Activated CD4-positive, alpha-beta T cell treated with anti-CD3 and anti-CD28 coated beads for 24 hours (primary cell): Measurements from ENCODE around the gene UBE2K.
"Not testable (repeated sequence)": the region's sequence is repeated elsewhere in the genome, so short reads cannot be mapped to it uniquely, and the experiment has no call there.

Experiments
- DNase-seq, 2 donors: peaks; one replicate each; pipeline ENCODE4 v3.0.0-alpha.2; 2020; ENCODE audit warnings: low read depth in 2 of 2

The UBE2K gene

GRCh38 chr4:39729557-39729956 is 31.6 kb downstream of the UBE2K start:
- DNase-seq = no peak

- DNase-seq = no peak
These were observed 32.1 kb downstream of the UBE2K start for GRCh38 chr4:39730072-39730471.

DNA sequence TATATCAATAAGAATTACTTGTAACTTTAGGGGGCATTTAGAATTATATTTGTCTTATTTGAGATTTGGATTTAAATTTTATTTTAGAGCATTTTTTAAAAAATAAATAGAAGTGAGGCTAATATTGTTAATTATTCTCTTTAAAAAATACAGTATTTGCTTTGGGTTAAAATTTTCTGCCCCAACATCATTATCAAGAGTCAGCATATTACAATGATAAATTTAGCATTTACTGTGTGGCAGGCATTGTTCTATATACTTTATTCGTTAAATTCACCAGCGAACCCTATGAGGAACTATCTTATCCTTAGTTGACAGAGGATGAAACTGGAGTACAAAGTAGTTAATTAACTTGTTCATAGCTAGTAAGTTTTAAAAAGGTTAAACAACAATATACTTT is 34.0 kb downstream of the UBE2K start:
- no peak for DNase-seq

- DNase-seq = no peak
These were observed 34.8 kb downstream of the UBE2K start for GRCh38 chr4:39732728-39733127.

- DNase-seq = not testable (repeated sequence)
These were observed 41.7 kb downstream of the UBE2K start for GRCh38 chr4:39739591-39739990.

DNA sequence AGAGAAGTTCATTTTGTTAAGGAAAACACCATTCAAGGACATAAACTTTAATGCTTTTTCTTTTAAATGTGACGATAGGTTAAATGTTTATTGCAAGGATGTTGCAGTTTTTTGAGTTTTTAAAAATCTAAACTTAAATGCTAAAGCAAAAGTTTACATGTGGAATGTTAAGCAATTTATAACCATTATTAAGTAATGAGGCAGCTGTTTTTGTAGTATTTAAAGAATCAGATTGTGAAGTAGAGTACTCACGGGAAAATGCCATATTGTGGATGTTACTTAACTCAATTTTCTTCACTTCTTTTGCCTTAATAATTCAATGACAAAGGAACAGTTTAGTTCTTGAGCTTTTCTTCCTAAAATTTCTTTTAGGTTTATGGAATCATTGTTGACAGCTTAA is 43.5 kb downstream of the UBE2K start:
- no peak for DNase-seq

- DNase-seq = no peak
These were observed 48.0 kb downstream of the UBE2K start for GRCh38 chr4:39745920-39746319.

GRCh38 chr4:39750216-39750615 is 52.3 kb downstream of the UBE2K start:
- DNase-seq = no peak

- no peak for DNase-seq
These were observed 56.4 kb downstream of the UBE2K start for GRCh38 chr4:39754309-39754708.

DNA sequence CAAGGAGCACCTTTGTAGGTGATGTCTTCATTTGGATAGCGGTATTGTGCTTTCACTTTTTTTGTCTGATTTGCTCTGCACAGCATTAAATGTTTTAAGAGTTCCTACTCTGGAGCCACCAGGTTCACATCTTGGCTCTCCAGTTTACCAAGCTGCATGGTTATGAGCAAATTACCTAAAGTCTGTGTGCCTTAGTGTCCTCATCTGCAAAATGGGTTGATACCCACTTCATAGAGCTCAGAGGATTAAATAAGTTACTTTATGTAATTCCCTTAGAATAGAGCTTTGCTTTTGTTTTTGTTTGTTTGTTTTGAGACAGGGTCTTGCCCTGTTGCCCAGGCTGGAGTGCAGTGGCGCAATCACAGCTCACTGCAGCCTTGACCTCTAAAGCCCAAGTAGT is 58.2 kb downstream of the UBE2K start:
- no peak for DNase-seq

GRCh38 chr4:39758176-39758575 is 60.2 kb downstream of the UBE2K start:
- DNase-seq = no peak

- DNase-seq = no peak
These were observed 61.6 kb downstream of the UBE2K start for GRCh38 chr4:39759569-39759968.

GRCh38 chr4:39761005-39761667 is 63.2 kb downstream of the UBE2K start:
- DNase-seq = no peak

DNA sequence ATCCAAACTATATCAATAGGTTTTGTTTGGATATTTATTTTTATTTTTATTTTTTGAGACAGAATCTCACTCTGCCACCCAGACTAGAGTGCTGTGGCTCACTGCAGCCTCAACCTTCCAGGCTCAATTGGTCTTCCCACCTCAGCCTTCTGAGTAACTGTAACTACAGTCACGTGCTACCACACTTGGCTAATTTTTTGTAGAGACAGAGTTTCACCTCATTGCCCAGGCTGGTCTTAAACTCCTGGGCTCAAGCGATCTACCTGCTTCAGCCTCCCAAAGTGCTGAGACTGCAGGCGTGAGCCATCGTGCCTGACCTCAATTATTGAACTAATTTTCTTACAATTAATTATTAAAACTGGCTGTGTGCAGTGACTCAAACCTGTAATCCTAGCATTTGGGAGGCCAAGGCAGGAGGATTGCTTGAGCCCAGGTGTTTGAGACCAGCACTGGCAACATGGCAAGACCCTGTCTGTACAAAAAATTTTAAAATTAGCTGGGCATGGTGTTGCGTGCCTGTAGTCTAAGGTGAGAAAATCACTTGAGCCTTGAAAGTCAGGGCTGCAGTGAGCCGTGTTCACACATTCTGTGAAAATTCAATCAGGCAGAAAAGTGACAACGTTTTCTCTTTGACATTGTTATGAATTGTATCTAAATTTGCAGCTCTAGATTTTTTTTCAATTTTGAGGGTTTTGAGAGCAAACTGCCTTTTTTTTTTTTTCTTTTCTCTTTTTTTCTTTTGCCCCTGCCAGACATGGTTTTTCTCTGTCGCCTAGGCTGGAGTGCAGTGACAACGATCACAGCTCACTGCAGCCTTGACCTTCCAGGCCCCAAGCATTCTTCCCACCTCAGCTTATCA is 66.0 kb downstream of the UBE2K start:
- DNase-seq = no peak

DNA sequence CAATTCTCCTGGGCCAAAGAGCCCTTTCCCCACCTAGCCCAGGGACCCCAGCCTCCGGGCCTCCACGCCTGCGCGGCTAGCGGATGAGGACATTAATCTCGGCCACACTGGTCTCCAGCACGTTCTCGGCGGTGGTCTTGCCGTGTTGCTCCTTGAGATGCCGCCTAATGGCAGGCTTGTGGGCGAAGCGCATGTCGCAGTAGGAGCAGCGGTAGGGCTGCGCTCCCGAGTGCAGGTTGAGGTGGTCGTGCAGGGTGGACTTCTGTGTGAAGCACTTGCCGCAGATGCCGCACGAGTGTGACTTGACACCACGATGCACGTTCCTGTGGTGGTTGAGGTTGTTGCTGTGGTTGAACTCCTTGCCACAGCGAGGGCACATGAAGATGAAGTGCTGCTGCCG is 72.1 kb downstream of the UBE2K start:
- no peak for DNase-seq

DNA sequence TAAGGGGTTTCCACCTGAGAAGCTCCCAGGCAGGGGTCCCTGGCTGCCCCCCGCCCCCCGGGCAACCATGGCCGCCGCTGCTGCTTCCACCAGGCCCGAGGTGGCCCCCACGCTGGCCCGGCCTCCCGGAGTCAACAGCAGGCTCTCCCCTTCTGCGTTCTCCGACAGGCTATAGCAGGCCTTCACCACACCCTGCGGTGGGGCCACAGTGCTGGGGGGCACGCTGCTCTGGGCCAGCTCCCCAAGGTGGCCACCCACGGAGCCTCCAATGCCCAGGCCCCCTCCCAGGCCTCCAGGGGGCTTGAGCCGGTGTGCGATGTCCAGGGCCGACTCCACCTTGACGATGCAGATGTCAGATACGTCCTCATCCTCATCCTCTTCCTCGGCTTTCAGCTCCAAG is 72.5 kb downstream of the UBE2K start:
- DNase-seq = no peak

GRCh38 chr4:39770969-39771724 is 73.2 kb downstream of the UBE2K start:
- no peak for DNase-seq

DNA sequence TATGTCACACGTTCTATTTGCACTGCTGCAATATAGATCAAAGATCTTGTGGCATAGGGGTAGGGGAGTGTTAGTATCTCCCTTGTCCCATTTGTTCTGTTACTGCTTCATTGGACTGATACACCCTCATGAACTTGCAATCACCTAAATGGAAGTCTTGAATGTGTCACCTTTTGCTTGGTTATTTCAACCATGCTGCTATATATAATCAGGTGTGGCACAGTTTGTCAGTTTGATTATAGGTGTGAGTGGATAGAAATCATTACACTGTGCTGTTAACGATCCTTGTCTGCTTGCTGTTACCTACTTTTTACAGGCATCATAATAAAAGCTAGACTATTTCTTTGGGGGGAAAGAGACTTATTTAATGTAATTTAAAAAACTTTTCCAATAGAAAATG is 84.1 kb downstream of the UBE2K start:
- not testable (repeated sequence) for DNase-seq

DNA sequence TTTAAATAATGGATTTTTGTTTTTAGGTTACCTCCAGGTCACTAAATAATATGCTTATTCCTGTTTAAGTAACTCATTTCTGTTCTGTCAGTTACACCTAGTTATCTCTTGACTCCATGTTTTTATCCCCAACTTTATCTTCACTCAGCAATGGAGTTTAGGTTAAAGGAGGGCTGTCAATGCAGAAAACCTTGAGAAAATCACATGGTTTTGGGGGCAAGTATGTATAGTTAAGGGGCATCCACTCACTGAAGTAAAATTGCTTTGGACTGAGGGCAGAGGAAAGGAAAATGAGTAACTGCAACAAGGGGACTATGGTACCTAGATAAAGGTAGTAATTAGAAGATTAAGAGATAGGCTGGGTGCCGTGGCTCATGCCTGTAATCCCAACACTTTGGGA is 87.1 kb downstream of the UBE2K start:
- no peak for DNase-seq

- no peak for DNase-seq
These were observed 88.9 kb downstream of the UBE2K start for GRCh38 chr4:39786838-39787237.

GRCh38 chr4:39792128-39792527 is 94.2 kb downstream of the UBE2K start:
- DNase-seq = no peak

GRCh38 chr4:39792529-39792928 is 94.6 kb downstream of the UBE2K start:
- no peak for DNase-seq

DNA sequence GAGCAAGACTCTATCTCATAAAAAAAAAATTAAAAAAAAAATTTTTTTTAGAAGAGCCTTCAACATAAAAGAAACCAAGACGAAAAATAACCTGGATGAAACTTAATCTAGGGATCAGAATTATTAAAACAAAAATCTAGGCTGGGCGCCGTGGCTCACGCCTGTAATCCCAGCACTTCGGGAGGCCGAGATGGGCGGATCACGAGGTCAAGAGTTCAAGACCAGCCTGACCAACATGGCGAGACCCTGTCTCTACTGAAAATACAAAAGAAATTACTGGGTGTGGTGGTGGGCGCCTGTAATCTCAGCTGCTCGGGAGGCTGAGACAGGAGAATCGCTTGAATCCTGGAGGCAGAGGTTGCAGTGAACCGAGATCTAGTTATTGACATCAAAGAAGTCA is 95.0 kb downstream of the UBE2K start:
- not testable (repeated sequence) for DNase-seq
